ENCODE data around the gene CLDN5. TPM values are rescaled to one million over a fixed set of nuclear protein-coding genes. Genes with fewer than 3 reads are reported as not detected.

CLDN5 gene
- total RNA-seq, 1 experiment from 2014 or later, result 0.44 TPM

DNA sequence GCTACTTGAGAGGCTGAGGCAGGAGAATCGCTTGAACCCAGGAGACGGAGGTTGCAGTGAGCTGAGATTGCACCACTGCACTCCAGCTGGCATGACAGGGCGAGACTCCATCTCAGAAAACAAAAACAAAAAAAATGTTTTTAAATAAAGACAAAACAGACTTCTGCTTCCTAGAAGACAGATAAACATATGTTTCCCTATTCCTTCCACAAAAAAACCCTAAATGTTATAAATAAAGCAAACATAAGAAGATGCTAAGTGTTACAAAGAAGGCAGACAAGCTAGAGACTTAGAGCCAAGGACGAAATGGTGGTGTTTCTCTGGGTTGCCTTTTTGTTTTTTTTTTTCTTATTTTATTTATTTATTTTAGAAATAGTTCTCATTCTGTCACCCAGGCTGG, 5.6 kb upstream of the CLDN5 start:
- no peaks in the 10 kb centered on the region for H3K9me3 ChIP-seq (ENCODE audit: control insufficient read depth, low read depth, low read length)
- H3K9ac ChIP-seq (ENCODE audit: extremely low read depth, insufficient read length, low read length), result no peak overlapping the region
- no peak overlapping the region for H3K14ac ChIP-seq (ENCODE audit: insufficient read depth, low read length)
- no peak overlapping the region for H3K23ac ChIP-seq (ENCODE audit: insufficient read length, low read depth, low read length)
- H4K5ac ChIP-seq (ENCODE audit: insufficient read length, low read depth, low read length), result no peak overlapping the region
- no peaks in the 10 kb centered on the region for H3K4me1 ChIP-seq (ENCODE audit: insufficient read depth, low read length)
- no peak overlapping the region for H3K4me2 ChIP-seq (ENCODE audit: insufficient read depth, insufficient read length, low read length)
- H2BK20ac ChIP-seq (ENCODE audit: low read depth, low read length, poor library complexity, severe bottlenecking), result no peak overlapping the region
- Mint-ChIP-seq H3K9me3 (no peaks in the 10 kb centered on the region), H3K27ac (no peak overlapping the region), H3K27me3 (ENCODE audit: low read depth) (peaks cover 45% of the 10 kb centered on the region), H3K36me3 (ENCODE audit: insufficient read depth in 1 of 3, low read depth in 3 of 3) (no peaks in the 10 kb centered on the region), H3K4me3 (no peak overlapping the region), H3K4me1 (peaks cover under 1 to 4% of the 10 kb centered on the region in 2 experiments; a peak in 3 of 4 replicates)
- no peak for DNase-seq
- H3K27me3 ChIP-seq (ENCODE audit: insufficient read depth, low read length), result no peaks in the 10 kb centered on the region; the same call in 1 of the 2 replicates
- H3K23me2 ChIP-seq (ENCODE audit: insufficient read length, low read depth, low read length, poor library complexity, severe bottlenecking), result no peaks in the 10 kb centered on the region
- H3K56ac ChIP-seq (ENCODE audit: insufficient read length, low read depth, low read length), result no peak overlapping the region
- TF ChIP-seq, protein P1, sequence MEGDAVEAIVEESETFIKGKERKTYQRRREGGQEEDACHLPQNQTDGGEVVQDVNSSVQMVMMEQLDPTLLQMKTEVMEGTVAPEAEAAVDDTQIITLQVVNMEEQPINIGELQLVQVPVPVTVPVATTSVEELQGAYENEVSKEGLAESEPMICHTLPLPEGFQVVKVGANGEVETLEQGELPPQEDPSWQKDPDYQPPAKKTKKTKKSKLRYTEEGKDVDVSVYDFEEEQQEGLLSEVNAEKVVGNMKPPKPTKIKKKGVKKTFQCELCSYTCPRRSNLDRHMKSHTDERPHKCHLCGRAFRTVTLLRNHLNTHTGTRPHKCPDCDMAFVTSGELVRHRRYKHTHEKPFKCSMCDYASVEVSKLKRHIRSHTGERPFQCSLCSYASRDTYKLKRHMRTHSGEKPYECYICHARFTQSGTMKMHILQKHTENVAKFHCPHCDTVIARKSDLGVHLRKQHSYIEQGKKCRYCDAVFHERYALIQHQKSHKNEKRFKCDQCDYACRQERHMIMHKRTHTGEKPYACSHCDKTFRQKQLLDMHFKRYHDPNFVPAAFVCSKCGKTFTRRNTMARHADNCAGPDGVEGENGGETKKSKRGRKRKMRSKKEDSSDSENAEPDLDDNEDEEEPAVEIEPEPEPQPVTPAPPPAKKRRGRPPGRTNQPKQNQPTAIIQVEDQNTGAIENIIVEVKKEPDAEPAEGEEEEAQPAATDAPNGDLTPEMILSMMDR (conservative IDR thresholded peaks at IDR 0.05), result no peak
- no peak overlapping the region for H3K18ac ChIP-seq (ENCODE audit: insufficient read length, low read depth, low read length)
- H2AFZ ChIP-seq (ENCODE audit: low read length), result no peak overlapping the region
- no peak overlapping the region for H2BK5ac ChIP-seq (ENCODE audit: insufficient read length, low read length)
- no peaks in the 10 kb centered on the region for H4K20me1 ChIP-seq (ENCODE audit: control insufficient read depth, insufficient read depth, insufficient read length)
- no peaks in the 10 kb centered on the region for H3K79me2 ChIP-seq (ENCODE audit: insufficient read depth, low read length)
- no peaks in the 10 kb centered on the region for H3K79me1 ChIP-seq (ENCODE audit: insufficient read depth, low read depth, low read length, poor library complexity, severe bottlenecking)
- no peak overlapping the region for H3K4ac ChIP-seq (ENCODE audit: low read depth, low read length)
- H2BK120ac ChIP-seq (ENCODE audit: low read depth, low read length, poor library complexity, severe bottlenecking), result no peak overlapping the region
- no peak overlapping the region for H2AK5ac ChIP-seq (ENCODE audit: insufficient read length, low read length)
- WGBS (ENCODE audit: extremely low coverage, insufficient read length, low lambda C conversion rate), result no CpG with 5 or more reads among the region's 4 CpGs
- H4K8ac ChIP-seq (replicated peaks; ENCODE audit: insufficient read length, low read depth, low read length), result no peak overlapping the region
- H3T11ph ChIP-seq (ENCODE audit: low read length), result no peak overlapping the region
- no peak overlapping the region for H2BK15ac ChIP-seq (ENCODE audit: low read depth, low read length)
- no peak overlapping the region for H3K27ac ChIP-seq (ENCODE audit: insufficient read length, low read depth, low read length)
- no peak overlapping the region for H4K91ac ChIP-seq (ENCODE audit: insufficient read length, low read depth, low read length)
- no peak overlapping the region for H2BK12ac ChIP-seq (ENCODE audit: insufficient read length, low read depth, low read length)

Measured in H9 (cell line).